Left lung (tissue), 10 donors: ENCODE data around the gene ADGRB2. TPM values are rescaled to one million over a fixed set of nuclear protein-coding genes. Genes with fewer than 3 reads are reported as not detected.

Experiments
- ATAC-seq: fragments of 200-7000 bp; cut with Tn5 transposase; one replicate; pipeline ENCODE4 v1.9.1; 2020; ENCODE audit warnings: moderate library complexity
- DNase-seq, 4 donors: peaks; one replicate each; pipeline ENCODE4 v3.0.0-alpha.2; 2013 to 2020
- H3K27ac ChIP-seq, 2 donors: fragments of 200-600 bp; sonication (generic) in 1 of 2; one replicate each; pipeline versions ENCODE4 v1.5.0 to v1.8.0; 2020 to 2021
- H3K27me3 ChIP-seq, 2 donors: fragments of 200-600 bp; sonication (generic) in 1 of 2; one replicate each; pipeline versions ENCODE4 v1.5.0 to v1.8.0; 2020 to 2021
- H3K36me3 ChIP-seq, 2 donors: fragments of 200-600 bp; sonication (generic) in 1 of 2; one replicate each; pipeline versions ENCODE4 v1.5.0 to v1.8.0; 2020 to 2021
- H3K4me1 ChIP-seq, 2 donors: fragments of 200-600 bp; one replicate each; pipeline ENCODE4 v1.8.0; 2021
- H3K4me3 ChIP-seq, 2 donors: fragments of 200-600 bp; sonication (generic) in 1 of 2; one replicate each; pipeline versions ENCODE4 v1.5.0 to v1.8.0; 2020 to 2021; ENCODE audit warnings: mild to moderate bottlenecking in 1 of 2
- H3K9me3 ChIP-seq, 2 donors: fragments of 200-600 bp; sonication (generic) in 1 of 2; one replicate each; pipeline versions ENCODE4 v1.5.0 to v1.8.0; 2020 to 2021
- intact Hi-C, 2 donors: fragments of 100-400 bp; cut with DNase I; formaldehyde crosslinking; loops; one replicate each; pipeline versions ENCODE4 v1.11.2 to v1.14.2; 2022
- polyA plus RNA-seq, 6 donors: library from polyadenylated mRNA; unstranded; fragments of 120-200 nt; gene quantifications; one replicate each; pipeline ENCODE4 v1.2.1, GENCODE V29; 2013; ENCODE audit not compliant: insufficient read length in 6 of 6
- total RNA-seq, 2 donors: library from RNA; stranded (reverse); fragmentation: NEBNext Ultra II Directional; extraction: Animal tissue kit (Norgen Biotek cat#: 25700); gene quantifications; one replicate each; pipeline ENCODE4 v1.2.1, GENCODE V29; 2021
- TF ChIP-seq, protein P1 (sequence below), 2 donors: fragments of 200-600 bp; sonication (generic) in 1 of 2; IDR thresholded peaks; one replicate each; pipeline versions ENCODE4 v1.5.0 to v1.8.0; 2021; ENCODE audit warnings: antibody characterized with exemption in 2 of 2
- donor health status: DM: no; HTN: yes; CAD: no.
- donor health status: DM: no; HTN: no; CAD: no.

The ADGRB2 gene
- total and polyA plus RNA-seq, 8 donors: 1.8 to 27.1 (median 16.7) TPM

GRCh38 chr1:31795801-31796621 lies 31.9 kb upstream of the ADGRB2 start:
- Histone ChIP-seq H3K9me3 (no peaks in the 10 kb centered on the region), H3K36me3 (no peaks in the 10 kb centered on the region), H3K27me3 (peaks cover 0 to 42% of the 10 kb centered on the region in 2 donors), H3K27ac (no peak overlapping the region), H3K4me3 (no peak overlapping the region), H3K4me1 (no peaks in the 10 kb centered on the region)
- ATAC-seq (no peak), DNase-seq (peak in 3 of 4 donors; percentile 42 to 59 (median 44))
- TF ChIP-seq, protein P1, sequence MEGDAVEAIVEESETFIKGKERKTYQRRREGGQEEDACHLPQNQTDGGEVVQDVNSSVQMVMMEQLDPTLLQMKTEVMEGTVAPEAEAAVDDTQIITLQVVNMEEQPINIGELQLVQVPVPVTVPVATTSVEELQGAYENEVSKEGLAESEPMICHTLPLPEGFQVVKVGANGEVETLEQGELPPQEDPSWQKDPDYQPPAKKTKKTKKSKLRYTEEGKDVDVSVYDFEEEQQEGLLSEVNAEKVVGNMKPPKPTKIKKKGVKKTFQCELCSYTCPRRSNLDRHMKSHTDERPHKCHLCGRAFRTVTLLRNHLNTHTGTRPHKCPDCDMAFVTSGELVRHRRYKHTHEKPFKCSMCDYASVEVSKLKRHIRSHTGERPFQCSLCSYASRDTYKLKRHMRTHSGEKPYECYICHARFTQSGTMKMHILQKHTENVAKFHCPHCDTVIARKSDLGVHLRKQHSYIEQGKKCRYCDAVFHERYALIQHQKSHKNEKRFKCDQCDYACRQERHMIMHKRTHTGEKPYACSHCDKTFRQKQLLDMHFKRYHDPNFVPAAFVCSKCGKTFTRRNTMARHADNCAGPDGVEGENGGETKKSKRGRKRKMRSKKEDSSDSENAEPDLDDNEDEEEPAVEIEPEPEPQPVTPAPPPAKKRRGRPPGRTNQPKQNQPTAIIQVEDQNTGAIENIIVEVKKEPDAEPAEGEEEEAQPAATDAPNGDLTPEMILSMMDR (IDR thresholded peaks at IDR 0.05): no peak
- intact Hi-C loops: loop anchor here (10.0 kb wide), 2 partner anchors 131 to 169 kb away; no protein-coding TSS in a partner anchor

GRCh38 chr1:31795096-31795675 lies 31.0 kb upstream of the ADGRB2 start:
- ATAC-seq (no peak), DNase-seq (no peak)
- intact Hi-C loops: loop anchor here (10.0 kb wide), 2 partner anchors 130 to 170 kb away; no protein-coding TSS in a partner anchor

GRCh38 chr1:31793586-31794285 lies 29.6 kb upstream of the ADGRB2 start:
- intact Hi-C loops: loop anchor here (10.0 kb wide), 2 partner anchors 129 to 171 kb away; no protein-coding TSS in a partner anchor

More at GRCh38 chr1:31795096-31795675, 31.0 kb upstream of the ADGRB2 start:
- no peaks in the 10 kb centered on the region for H3K9me3 ChIP-seq
- H3K27ac ChIP-seq: no peak overlapping the region
- H3K4me3 ChIP-seq: no peak overlapping the region
- peaks cover 0 to 42% of the 10 kb centered on the region in 2 donors for H3K27me3 ChIP-seq
- H3K4me1 ChIP-seq: no peaks in the 10 kb centered on the region
- TF ChIP-seq, protein P1 (IDR thresholded peaks at IDR 0.05): no peak
- H3K36me3 ChIP-seq: no peaks in the 10 kb centered on the region

DNA sequence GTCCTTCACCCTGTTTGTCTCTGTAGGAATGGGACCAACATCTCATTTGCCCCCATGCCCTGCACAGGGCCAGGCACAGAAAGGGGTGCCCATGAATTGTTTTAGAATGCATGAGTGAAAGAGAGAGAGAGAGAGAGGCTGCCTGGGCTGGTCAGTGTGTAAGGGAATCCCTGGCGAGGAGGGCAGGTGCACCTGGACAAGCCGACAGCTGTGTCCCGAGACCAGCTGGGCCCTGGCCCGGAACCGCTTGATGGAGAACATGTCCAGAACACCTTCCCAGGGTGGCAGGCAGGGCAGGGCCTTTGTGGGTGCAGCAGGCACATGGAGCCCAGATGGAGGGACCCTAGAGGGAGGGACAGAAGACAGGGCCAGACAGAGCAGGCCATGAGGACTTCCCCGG lies 28.9 kb upstream of the ADGRB2 start:
- H3K4me3 ChIP-seq: no peak overlapping the region
- peaks cover 0 to 14% of the 10 kb centered on the region in 2 donors for H3K4me1 ChIP-seq
- ATAC-seq (no peak), DNase-seq (peak in 1 of 4 donors; percentile 29)
- intact Hi-C loops: loop anchor here (10.0 kb wide), 2 partner anchors 128 to 172 kb away; no protein-coding TSS in a partner anchor
- no peak overlapping the region for H3K27ac ChIP-seq
- H3K36me3 ChIP-seq: no peaks in the 10 kb centered on the region
- no peaks in the 10 kb centered on the region for H3K9me3 ChIP-seq
- TF ChIP-seq, protein P1 (IDR thresholded peaks at IDR 0.05): no peak
- H3K27me3 ChIP-seq: peaks cover 0 to 33% of the 10 kb centered on the region in 2 donors

More at GRCh38 chr1:31793586-31794285, 29.6 kb upstream of the ADGRB2 start:
- no peak overlapping the region for H3K4me3 ChIP-seq
- no peak overlapping the region for H3K27ac ChIP-seq
- ATAC-seq (no peak), DNase-seq (peak in 1 of 4 donors; percentile 27)
- H3K4me1 ChIP-seq: peaks cover 0 to 10% of the 10 kb centered on the region in 2 donors
- H3K36me3 ChIP-seq: no peaks in the 10 kb centered on the region
- no peaks in the 10 kb centered on the region for H3K9me3 ChIP-seq
- peaks cover 0 to 40% of the 10 kb centered on the region in 2 donors for H3K27me3 ChIP-seq
- TF ChIP-seq, protein P1 (IDR thresholded peaks at IDR 0.05): no peak
